Measurements from ENCODE around the gene WDR33. TPM values are rescaled to one million over a fixed set of nuclear protein-coding genes. Genes with fewer than 3 reads are reported as not detected.

WDR33 gene
- total and polyA plus RNA-seq, 2 of the 13 experiments (the other 11 are each of a cell fraction or from before 2014, with no cell fraction given): 54.9 to 78.2 TPM

DNA sequence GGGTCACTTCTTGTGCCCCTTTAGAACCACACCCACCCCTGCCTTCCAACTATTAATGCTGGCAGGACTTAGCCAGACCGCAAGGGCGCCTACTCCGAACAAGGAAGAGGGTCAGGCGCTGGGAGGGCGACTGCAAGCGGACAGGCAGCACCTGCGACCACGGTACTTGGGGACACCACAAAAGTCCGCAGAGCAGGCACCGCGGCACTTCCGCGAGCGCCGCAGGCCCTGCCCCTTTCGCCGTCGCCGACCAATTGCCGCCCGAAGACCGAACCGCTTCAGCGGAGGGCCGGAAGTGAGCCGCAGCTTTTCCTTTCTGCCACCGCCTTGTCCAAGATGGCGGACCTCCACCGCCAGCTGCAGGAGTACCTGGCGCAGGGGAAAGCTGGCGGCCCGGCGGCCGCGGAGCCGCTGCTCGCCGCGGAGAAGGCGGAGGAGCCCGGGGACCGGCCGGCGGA is 109.7 kb downstream of the WDR33 start, which contains the start of gene SFT2D3 (continued):
- TF ChIP-seq KDM5B (CRISPR knock-in tag; IDR thresholded peaks at IDR 0.05; ENCODE audit: borderline replicate concordance): peak; percentile 80
- TF ChIP-seq ZNF556 (CRISPR knock-in tag; IDR thresholded peaks at IDR 0.05; ENCODE audit: borderline replicate concordance): peak; percentile 93
- TF ChIP-seq KLF15 (CRISPR knock-in tag; IDR thresholded peaks at IDR 0.05; ENCODE audit: borderline replicate concordance): peak; percentile 88; the same call in 1 of the 2 replicates
- TF ChIP-seq, protein P1, sequence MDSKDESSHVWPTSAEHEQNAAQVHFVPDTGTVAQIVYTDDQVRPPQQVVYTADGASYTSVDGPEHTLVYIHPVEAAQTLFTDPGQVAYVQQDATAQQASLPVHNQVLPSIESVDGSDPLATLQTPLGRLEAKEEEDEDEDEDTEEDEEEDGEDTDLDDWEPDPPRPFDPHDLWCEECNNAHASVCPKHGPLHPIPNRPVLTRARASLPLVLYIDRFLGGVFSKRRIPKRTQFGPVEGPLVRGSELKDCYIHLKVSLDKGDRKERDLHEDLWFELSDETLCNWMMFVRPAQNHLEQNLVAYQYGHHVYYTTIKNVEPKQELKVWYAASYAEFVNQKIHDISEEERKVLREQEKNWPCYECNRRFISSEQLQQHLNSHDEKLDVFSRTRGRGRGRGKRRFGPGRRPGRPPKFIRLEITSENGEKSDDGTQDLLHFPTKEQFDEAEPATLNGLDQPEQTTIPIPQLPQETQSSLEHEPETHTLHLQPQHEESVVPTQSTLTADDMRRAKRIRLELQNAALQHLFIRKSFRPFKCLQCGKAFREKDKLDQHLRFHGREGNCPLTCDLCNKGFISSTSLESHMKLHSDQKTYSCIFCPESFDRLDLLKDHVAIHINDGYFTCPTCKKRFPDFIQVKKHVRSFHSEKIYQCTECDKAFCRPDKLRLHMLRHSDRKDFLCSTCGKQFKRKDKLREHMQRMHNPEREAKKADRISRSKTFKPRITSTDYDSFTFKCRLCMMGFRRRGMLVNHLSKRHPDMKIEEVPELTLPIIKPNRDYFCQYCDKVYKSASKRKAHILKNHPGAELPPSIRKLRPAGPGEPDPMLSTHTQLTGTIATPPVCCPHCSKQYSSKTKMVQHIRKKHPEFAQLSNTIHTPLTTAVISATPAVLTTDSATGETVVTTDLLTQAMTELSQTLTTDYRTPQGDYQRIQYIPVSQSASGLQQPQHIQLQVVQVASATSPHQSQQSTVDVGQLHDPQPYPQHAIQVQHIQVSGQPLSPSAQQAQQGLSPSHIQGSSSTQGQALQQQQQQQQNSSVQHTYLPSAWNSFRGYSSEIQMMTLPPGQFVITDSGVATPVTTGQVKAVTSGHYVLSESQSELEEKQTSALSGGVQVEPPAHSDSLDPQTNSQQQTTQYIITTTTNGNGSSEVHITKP (CRISPR knock-in tag; IDR thresholded peaks at IDR 0.05; ENCODE audit: low read depth): no peak
- no peak for TF ChIP-seq SCMH1 (CRISPR knock-in tag; IDR thresholded peaks at IDR 0.05; ENCODE audit: borderline replicate concordance)
- no peak for TF ChIP-seq ZNF496 (CRISPR knock-in tag; IDR thresholded peaks at IDR 0.05; ENCODE audit: insufficient replicate concordance)
- no peak; the same call in 1 of the 2 replicates for TF ChIP-seq ZSCAN31 (CRISPR knock-in tag; IDR thresholded peaks at IDR 0.05; ENCODE audit: low read depth)
- TF ChIP-seq JUND (CRISPR knock-in tag; IDR thresholded peaks at IDR 0.05): peak; percentile 64; the same call in 1 of the 2 replicates
- TF ChIP-seq CENPX (CRISPR knock-in tag; IDR thresholded peaks at IDR 0.05): no peak
- TF ChIP-seq, protein P2, sequence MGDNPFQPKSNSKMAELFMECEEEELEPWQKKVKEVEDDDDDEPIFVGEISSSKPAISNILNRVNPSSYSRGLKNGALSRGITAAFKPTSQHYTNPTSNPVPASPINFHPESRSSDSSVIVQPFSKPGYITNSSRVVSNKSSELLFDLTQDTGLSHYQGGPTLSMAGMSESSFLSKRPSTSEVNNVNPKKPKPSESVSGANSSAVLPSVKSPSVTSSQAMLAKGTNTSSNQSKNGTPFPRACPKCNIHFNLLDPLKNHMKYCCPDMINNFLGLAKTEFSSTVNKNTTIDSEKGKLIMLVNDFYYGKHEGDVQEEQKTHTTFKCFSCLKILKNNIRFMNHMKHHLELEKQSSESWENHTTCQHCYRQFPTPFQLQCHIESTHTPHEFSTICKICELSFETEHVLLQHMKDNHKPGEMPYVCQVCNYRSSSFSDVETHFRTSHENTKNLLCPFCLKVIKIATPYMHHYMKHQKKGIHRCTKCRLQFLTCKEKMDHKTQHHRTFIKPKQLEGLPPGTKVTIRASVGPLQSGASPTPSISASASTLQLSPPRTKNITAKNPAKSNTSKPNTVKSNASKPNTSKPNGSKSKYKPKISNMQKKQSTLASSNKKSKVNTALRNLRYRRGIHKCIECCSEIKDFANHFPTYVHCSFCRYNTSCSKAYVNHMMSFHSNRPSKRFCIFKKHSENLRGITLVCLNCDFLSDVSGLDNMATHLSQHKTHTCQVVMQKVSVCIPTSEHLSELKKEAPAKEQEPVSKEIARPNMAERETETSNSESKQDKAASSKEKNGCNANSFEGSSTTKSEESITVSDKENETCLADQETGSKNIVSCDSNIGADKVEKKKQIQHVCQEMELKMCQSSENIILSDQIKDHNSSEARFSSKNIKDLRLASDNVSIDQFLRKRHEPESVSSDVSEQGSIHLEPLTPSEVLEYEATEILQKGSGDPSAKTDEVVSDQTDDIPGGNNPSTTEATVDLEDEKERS (CRISPR knock-in tag; IDR thresholded peaks at IDR 0.05): no peak
- TF ChIP-seq, protein P3, sequence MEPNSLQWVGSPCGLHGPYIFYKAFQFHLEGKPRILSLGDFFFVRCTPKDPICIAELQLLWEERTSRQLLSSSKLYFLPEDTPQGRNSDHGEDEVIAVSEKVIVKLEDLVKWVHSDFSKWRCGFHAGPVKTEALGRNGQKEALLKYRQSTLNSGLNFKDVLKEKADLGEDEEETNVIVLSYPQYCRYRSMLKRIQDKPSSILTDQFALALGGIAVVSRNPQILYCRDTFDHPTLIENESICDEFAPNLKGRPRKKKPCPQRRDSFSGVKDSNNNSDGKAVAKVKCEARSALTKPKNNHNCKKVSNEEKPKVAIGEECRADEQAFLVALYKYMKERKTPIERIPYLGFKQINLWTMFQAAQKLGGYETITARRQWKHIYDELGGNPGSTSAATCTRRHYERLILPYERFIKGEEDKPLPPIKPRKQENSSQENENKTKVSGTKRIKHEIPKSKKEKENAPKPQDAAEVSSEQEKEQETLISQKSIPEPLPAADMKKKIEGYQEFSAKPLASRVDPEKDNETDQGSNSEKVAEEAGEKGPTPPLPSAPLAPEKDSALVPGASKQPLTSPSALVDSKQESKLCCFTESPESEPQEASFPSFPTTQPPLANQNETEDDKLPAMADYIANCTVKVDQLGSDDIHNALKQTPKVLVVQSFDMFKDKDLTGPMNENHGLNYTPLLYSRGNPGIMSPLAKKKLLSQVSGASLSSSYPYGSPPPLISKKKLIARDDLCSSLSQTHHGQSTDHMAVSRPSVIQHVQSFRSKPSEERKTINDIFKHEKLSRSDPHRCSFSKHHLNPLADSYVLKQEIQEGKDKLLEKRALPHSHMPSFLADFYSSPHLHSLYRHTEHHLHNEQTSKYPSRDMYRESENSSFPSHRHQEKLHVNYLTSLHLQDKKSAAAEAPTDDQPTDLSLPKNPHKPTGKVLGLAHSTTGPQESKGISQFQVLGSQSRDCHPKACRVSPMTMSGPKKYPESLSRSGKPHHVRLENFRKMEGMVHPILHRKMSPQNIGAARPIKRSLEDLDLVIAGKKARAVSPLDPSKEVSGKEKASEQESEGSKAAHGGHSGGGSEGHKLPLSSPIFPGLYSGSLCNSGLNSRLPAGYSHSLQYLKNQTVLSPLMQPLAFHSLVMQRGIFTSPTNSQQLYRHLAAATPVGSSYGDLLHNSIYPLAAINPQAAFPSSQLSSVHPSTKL (CRISPR knock-in tag; IDR thresholded peaks at IDR 0.05): peak; percentile 74
- TF ChIP-seq SNAI1 (CRISPR knock-in tag; IDR thresholded peaks at IDR 0.05; ENCODE audit: borderline replicate concordance): peak; percentile 87; the same call in 1 of the 2 replicates
- TF ChIP-seq SOX5 (CRISPR knock-in tag; IDR thresholded peaks at IDR 0.05; ENCODE audit: borderline replicate concordance): peak; percentile 48; the same call in 1 of the 2 replicates
- peak; percentile 87 for TF ChIP-seq GATAD1 (CRISPR knock-in tag; IDR thresholded peaks at IDR 0.05)
- no peak for TF ChIP-seq SP1 (IDR thresholded peaks at IDR 0.05)
- peak; percentile 88 for TF ChIP-seq SP1 (CRISPR knock-in tag; IDR thresholded peaks at IDR 0.05)
- peak; percentile 10 for TF ChIP-seq TBL1XR1 (IDR thresholded peaks at IDR 0.05; ENCODE audit: borderline replicate concordance, low read length, partially characterized antibody)
- TF ChIP-seq ZNF558 (CRISPR knock-in tag; IDR thresholded peaks at IDR 0.05; ENCODE audit: borderline replicate concordance): no peak
- peak; percentile 63 for TF ChIP-seq MEF2D (CRISPR knock-in tag; IDR thresholded peaks at IDR 0.05)
- peak; percentile 55; the same call in 1 of the 2 replicates for TF ChIP-seq KDM3A (CRISPR knock-in tag; IDR thresholded peaks at IDR 0.05; ENCODE audit: low read depth)
